AG10803 (cell line): ENCODE measurements around the gene PDSS2.

Experiments used
- DNase-seq: peaks from one replicate; pipeline ENCODE4 v3.0.0; 2010; ENCODE audit warnings: low read depth
- H3K4me3 ChIP-seq: 2 replicates; pipeline ENCODE4 v1.5.1; 2011; ENCODE audit warnings: mild to moderate bottlenecking, low read length, control low read depth
- TF ChIP-seq, protein P1 (sequence below): conservative IDR thresholded peaks from 2 replicates; pipeline ENCODE4 v1.5.1; 2011; ENCODE audit warnings: mild to moderate bottlenecking, low read length, control low read depth, inconsistent platforms

Gene PDSS2

DNA sequence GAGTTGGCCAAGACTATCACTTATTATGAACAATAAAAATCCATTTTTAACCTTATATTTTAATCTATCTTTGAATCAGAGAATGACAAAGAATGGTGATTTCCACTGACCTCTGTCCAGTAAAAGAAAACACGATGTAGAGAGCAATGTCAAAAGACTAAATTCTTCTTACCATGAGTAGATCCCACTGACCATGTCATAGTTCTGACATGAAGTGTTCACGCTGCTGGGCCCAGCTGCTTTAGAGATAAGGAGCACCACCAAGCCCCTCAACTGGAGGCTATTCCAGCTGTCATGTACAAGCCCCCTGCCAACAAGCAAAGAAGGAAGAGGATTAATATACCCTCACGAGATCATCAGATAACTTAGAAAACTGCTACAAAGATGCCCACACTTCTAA lies 125.3 kb downstream of the PDSS2 start:
- no peak overlapping the region for H3K4me3 ChIP-seq
- TF ChIP-seq, protein P1, sequence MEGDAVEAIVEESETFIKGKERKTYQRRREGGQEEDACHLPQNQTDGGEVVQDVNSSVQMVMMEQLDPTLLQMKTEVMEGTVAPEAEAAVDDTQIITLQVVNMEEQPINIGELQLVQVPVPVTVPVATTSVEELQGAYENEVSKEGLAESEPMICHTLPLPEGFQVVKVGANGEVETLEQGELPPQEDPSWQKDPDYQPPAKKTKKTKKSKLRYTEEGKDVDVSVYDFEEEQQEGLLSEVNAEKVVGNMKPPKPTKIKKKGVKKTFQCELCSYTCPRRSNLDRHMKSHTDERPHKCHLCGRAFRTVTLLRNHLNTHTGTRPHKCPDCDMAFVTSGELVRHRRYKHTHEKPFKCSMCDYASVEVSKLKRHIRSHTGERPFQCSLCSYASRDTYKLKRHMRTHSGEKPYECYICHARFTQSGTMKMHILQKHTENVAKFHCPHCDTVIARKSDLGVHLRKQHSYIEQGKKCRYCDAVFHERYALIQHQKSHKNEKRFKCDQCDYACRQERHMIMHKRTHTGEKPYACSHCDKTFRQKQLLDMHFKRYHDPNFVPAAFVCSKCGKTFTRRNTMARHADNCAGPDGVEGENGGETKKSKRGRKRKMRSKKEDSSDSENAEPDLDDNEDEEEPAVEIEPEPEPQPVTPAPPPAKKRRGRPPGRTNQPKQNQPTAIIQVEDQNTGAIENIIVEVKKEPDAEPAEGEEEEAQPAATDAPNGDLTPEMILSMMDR, result no peak
- no peak for DNase-seq

DNA sequence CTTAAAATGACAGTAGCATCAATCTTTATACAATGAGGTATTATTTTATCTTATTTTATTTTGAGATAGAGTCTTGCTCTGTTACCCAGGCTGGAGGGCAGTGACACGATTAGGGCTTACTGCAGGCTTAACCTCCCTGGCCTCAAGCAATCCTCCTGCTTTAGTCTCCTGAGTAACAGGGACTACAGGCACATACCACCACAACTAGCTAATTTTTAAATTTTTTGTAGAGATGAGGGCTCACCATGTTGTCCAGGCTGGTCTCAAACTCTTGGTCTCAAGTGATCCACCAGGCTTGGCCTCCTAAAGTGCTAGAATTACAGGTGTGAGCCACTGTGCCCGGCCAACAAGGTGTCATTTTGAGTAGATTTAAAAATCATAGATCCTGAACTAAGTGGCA lies 125.9 kb downstream of the PDSS2 start:
- TF ChIP-seq, protein P1, result no peak

DNA sequence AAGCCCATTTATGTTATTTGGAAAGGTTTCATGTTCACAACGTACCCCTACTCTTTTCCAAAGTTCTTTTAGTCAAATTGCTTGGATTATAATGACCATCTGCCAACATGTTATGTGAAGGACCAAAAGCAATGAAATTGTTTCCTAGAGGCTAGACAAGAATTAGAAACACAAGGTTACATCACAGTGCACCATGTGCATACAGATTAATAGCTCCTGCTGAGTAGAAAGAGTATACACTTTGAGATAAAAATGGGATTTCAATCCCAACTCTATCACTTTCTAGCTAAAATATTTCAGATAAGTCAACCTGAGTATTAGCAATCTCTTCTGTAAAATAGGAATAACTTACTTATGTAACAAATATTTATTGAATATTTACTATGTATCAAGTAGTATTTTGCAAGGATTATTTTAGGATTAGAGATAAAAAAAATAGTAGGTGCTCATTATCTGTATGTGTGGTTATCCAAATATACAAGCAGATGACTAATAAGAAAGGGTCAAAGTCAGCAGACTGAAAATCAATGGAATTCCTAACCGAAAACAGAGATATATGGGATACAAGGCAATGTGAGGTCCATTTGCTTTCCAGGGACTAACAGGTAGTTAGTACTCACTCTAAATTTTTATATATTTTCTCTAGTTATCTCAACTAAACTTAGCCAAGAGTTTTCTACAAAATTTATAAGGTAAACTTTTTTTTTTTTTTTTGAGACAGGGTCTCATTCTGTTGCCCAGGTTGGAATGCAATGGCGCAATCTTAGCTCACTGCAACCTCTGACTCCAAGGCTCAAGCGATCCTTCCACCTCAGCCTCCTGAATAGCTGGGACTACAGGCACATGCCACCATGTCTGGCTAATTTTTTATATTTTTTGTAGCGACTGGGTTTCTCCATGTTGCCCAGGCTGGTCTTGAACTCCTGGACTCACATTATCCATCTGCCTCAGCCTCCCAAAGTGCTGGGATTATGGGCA lies 127.7 kb downstream of the PDSS2 start:
- H3K4me3 ChIP-seq, result no peak overlapping the region
- TF ChIP-seq, protein P1, result no peak
- DNase-seq, result no peak

More for the DNA sequence above, 125.9 kb downstream of the PDSS2 start:
- DNase-seq, result no peak
- no peak overlapping the region for H3K4me3 ChIP-seq

DNA sequence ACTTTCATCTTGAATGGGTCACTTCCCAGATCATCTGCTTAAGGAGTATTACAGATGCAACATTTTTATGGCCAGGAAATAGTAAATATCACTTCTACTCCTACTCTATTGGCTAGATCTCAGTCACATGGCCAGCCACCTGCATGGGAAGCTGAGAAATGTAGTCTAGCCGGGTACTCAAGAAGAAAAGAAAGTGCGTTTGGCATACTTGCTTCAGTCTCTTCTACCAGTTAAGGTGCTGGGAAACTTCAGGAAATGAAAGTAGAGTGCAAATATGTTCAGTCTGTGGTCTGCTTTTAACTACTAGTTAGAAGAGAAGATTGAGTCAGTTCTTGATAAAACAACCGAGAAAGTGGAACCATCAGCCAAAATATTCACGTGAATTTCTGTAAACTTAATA lies 129.2 kb downstream of the PDSS2 start:
- DNase-seq, result no peak

DNA sequence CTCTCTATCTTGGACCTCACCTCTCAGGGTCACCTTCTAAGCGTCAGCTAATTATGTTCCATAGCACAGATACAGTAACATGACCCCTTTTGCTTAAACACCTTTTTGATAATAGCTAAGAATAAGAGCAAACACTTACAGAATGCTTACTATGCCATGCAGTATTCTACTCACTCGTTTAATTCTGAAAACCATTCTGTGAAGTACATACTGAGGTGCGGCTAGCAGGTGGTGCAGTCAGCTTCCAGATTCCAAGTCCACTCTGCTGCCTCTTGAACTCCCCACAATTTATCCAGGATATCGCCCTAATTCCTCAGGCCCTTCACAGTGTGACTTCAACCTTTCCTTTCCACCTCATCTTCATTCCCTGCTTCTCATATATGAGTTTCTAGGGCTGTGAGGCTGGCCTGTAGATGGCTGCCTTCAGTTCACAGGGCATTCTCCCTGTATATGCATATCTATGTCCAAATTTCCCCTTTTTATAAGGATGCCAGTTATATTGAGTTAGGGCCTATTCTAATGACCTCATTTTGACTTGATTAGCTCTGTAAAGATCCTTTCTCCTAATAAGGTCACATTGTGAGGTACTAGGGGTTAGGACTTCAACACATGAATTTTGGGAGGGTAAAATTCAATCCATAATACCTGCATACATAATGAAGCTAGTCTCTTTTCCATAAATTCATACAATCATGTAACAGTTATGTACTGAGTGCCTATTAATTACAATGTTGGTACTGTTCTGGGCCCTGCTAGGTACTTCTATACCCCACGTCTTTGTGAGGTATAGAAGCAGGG lies 130.1 kb downstream of the PDSS2 start:
- TF ChIP-seq, protein P1, result no peak
- no peak for DNase-seq
- no peak overlapping the region for H3K4me3 ChIP-seq

More for the DNA sequence above, 129.2 kb downstream of the PDSS2 start:
- H3K4me3 ChIP-seq, result no peak overlapping the region
- TF ChIP-seq, protein P1, result no peak

DNA sequence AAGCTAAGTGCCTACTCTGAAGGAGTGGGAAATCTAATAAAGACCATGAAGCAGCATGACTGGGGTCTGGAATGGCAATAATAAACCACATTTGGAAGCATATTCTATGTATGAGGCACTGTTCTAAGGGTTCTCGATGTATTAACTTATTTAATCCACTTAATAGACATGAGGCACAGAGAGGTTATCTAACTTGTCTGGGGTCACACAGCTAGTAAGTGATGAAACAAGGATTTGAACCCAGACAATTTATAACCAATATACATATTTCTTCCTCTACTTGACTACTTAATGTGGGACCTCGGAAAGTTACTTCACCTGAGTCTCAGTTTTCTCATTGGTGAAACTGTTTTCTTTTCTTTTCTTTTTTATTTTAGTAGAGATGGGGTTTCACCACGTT lies 131.3 kb downstream of the PDSS2 start:
- DNase-seq, result no peak
- TF ChIP-seq, protein P1, result no peak
- H3K4me3 ChIP-seq, result no peak overlapping the region
